HG02840 (cell line): ENCODE measurements around the gene RMC1.

Source experiments
- ATAC-seq: cut with Tn5 transposase; IDR thresholded peaks from one replicate; pipeline ENCODE4 v1.9.1; 2021; ENCODE audit warnings: mild to moderate bottlenecking, moderate library complexity, moderate number of reproducible peaks; ENCODE audit not compliant: unreplicated experiment, low FRiP score

Gene RMC1

GRCh38 chr18:23578891-23579653 is 75.8 kb downstream of the RMC1 start:
- ATAC-seq, result no peak

- ATAC-seq, result no peak
Measured at GRCh38 chr18:23580677-23581367, 77.5 kb downstream of the RMC1 start.
